ENCODE data around the gene PRKRIP1.

- TF ChIP-seq CTCF (IDR thresholded peaks at IDR 0.05) (no peak), EP300 (IDR thresholded peaks at IDR 0.05; ENCODE audit: low read depth) (no peak)
Observed at GRCh38 chr7:102421706-102422240, 25.6 kb downstream of the PRKRIP1 start.
